HL-60/S4 treated with retinoic acid at 250 ng/mL for 4 days and 3 days (cell line): Measurements from ENCODE around the gene NELFB.
"Not testable (repeated sequence)": the region's sequence is repeated elsewhere in the genome, so short reads cannot be mapped to it uniquely, and the experiment has no call there.

ENCODE experiments used
- in situ Hi-C: fragments of 300-500 bp; cut with MboI; formaldehyde crosslinking; loops from 2 replicates; pipeline ENCODE4 v1.7.0; 2022; ENCODE audit warnings: low sequenced_read_pairs

The NELFB gene

DNA sequence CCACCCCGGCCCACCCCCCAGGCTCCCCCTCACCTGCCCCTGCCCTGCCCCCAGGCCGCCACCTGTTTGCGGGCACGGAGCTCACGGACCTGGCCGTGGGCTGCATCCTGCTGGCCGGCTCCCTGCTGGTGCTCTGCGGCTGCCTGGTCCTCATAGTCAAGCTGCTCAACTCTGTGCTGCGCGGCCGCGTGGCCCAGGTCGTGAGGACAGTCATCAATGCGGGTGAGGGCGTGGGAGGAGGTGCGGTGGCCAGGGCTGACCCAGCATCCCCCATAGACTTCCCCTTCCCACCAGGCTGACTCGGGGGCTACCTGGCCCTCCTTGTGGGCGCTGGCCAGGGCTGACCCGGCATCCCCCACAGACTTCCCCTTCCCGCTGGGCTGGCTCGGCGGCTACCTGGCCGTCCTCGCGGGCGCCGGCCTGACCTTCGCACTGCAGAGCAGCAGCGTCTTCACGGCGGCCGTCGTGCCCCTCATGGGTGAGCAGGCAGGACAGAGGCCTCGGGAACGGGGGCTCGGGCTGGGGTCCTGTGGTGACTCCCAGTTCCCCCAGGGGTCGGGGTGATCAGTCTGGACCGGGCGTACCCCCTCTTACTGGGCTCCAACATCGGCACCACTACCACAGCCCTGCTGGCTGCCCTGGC, 21.0 kb upstream of the NELFB start:
- in situ Hi-C loops, result loop anchor here (5.0 kb wide), 1 partner anchor 112 kb away; no protein-coding TSS in a partner anchor

DNA sequence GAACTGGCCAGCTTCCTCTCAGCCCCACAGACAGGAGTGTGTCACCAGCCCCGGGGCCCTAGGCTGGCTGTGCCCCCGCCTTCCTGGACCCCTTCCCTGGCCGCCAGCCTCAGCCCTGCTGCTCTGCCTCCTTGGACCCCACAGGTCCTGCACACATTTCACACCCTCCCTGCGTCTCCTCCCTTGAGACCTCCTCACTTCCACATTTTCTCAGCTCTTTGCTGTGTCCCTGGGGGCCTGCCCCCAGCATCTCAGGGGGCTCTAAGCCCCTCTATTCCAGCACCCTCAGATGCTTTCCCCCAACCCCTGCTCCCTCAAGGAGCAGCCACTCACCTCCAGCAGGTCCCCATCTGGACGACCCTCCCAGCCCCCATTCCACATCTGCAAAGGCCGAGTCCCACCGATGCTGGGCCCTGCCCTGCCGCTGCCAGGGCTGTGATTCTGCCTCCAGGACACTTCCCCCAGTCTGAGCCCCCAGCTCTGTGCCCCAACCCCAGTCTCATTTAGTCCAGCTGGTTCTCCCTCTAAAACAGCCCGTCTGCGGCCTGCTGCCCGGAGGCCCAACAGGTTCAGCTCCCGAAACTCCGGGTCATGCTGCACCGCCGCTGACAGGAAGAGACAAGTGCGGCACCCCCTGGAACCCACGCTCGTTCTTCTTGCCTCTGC, 20.2 kb upstream of the NELFB start:
- in situ Hi-C loops, result loop anchor here (5.0 kb wide), 1 partner anchor 113 kb away; no protein-coding TSS in a partner anchor

DNA sequence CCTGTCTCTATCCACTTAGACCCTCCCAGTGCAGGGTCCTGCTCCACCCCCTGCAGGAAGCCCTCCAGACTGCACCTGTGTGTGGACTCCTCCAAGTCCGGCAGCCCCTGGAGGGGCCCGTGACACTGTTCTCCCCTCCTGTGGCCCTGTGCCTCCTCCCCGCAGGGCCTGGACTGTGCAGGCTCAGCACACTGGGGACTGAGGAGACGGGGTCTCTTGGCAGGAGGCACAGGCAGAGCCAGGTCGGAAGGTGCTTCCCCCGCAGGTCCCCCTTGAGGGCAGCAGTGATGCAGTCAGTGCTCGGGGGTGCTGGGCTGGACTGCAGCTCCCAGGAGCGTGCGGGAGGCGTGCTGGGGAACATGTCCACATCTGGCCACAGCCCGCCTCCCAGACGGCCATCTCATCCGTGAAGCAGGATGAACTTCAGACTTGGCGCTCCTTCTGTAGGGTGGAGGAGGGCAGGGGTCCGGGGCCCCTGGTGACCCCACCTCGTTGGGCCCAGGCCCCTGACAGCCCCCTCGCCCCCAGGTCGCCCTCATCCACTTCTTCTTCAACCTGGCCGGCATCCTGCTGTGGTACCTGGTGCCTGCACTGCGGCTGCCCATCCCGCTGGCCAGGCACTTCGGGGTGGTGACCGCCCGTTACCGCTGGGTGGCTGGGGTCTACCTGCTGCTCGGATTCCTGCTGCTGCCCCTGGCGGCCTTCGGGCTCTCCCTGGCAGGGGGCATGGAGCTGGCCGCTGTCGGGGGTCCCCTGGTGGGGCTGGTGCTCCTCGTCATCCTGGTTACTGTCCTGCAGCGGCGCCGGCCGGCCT, 19.5 kb upstream of the NELFB start:
- in situ Hi-C loops, result no loop called here

DNA sequence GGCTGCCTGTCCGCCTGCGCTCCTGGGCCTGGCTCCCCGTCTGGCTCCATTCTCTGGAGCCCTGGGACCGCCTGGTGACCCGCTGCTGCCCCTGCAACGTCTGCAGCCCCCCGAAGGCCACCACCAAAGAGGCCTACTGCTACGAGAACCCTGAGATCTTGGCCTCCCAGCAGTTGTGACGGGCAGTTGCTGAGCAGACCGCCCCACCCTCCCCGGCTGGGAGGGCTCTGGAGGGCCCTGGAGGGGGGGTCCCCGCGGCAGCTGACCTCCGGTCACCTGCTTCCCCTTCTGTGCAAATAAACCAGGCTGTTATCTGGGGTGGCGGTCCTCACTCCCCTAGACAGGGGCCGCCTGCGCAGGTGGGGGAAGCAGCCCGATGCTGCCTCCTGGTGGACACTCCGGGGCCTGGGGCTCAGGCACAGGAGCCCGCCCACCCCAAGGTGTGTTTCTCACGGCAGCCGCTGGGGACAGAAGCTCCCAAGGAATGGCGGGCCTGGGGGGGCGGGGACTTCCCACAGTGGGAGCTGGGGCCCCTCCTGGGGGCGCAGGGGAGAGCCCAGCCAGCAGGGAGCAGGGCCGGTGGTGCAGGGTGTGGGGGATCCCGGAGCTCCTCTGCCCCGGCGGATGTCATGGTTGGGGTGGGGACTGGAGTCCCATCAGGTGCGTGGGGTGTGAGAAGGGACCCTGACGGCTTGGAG, 18.7 kb upstream of the NELFB start:
- in situ Hi-C loops, result no loop called here

DNA sequence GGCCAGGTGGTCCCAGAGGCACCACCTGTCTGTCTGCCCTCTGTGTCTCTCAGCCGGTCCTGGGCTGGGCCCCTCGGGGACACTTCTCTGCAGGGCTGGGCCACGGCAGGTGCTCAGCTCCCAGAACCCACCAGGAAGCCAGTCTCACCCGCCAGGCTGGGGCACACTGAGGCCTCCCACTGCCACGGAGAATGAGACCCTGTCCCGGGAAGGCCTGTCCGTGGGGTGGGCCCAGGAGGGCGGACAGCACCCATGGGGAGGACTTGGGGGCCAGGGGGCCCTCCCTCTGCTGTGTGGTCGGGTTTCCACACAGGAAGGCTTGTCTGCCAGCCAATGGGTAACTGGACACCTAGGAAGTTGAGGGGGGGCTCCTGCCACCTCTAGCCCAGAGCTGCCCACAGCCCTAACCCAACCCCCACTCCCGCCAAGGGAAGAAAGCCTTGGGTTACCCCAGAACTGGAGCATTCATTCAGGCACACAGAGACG, 18.1 kb upstream of the NELFB start:
- in situ Hi-C loops, result no loop called here

DNA sequence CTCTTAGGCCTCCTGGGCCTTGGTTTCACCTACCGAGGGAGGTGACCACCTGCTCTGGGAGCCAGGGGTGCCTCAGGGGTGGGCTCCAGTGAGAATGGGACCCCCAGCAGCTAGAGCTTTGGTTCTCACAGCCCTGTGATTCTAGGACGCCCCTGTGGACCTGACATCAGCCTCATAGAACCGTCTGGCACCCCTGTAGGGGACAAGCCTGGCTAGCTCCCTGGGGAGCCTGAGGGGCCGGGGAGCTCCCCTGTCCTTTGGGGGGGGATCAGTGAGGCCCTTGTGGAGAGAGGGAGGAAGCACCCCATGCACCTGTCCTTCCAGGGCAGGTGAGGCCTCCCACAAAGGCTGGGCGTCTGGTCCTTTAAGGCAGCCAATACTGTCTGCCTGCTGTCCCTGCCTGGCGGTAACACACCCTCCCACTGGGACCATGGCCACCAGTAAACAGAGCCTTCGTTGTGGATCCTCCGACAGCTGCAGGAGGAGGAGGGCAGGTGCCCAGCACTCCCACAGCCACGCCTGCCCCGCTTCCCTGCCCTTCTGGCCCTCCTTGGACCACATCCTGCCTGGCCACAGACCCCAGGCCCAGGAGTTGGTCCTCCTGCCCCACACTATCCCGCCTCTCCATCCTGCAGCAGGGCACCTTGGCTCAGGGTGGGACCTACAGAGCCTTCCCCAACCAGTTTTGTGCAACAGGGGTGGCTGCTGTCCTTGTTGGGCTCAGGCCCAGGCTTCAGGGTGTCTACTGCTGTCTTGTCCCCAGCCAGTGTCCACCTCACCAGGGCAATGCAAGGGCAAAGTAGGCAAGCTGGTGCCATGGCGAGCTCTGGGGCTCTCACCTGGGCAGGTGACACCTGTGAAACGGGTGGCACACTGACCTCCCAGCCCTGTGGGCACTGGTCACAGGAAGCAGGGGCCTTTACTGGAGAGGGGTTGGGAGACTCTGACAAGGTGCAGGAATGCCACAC, 17.1 kb upstream of the NELFB start:
- in situ Hi-C loops, result no loop called here

DNA sequence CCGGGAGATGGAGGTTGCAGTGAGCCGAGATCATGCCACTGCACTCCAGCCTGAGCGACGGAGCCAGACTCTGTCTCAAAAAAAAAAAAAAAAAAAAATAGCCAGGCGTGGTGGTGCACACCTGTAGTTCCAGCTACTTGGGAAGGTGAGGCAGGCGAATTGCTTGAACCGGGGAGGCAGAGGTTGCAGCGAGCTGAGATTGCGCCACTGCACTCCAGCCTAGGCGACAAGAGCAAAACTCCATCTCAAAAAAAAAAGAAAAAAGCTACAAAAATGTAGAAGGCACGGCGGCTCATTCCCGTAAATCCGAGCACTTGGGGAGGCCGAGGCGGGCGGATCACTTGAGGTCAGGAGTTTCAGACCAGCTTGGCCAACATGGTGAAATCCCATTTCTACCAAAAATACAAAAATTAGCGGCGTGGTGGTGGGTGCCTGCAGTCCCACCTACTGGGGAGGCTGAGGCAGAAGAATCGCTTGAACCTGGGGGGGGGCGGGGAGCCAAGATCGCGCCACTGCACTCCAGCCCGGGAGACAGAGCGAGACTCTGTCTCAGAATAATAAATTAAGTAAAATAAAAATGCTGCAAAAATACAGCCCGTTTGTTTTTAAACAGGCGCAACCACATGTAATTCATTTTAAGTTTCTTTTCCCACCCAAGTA, 15.5 kb upstream of the NELFB start:
- in situ Hi-C loops, result not testable (repeated sequence)

DNA sequence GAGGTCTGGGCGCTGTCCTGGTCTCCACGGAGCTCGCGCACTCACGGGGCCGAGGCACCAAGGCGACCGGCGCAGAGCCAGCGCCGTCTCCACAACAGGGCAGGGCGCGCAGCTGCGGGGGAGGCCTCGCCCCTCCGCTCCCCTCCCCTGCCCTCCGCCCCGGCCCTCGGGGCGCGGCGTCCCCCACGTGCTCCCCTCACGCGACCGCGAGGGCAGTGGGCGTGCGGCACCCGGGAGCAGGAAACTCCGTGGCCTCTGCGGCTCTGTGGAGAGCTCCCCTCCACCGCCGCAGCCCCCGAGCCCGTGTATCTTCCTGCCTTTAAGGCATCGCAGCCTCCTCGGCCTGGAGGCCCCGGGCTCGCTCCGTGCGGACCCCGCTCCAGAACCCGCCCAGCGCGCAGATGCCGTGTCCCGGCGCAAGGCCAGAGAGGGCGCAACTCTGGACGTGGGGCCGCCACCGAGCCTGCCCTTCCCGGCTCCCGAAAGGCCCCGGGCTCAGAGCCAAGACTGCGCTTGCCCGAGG, 14.7 kb upstream of the NELFB start:
- in situ Hi-C loops, result no loop called here

DNA sequence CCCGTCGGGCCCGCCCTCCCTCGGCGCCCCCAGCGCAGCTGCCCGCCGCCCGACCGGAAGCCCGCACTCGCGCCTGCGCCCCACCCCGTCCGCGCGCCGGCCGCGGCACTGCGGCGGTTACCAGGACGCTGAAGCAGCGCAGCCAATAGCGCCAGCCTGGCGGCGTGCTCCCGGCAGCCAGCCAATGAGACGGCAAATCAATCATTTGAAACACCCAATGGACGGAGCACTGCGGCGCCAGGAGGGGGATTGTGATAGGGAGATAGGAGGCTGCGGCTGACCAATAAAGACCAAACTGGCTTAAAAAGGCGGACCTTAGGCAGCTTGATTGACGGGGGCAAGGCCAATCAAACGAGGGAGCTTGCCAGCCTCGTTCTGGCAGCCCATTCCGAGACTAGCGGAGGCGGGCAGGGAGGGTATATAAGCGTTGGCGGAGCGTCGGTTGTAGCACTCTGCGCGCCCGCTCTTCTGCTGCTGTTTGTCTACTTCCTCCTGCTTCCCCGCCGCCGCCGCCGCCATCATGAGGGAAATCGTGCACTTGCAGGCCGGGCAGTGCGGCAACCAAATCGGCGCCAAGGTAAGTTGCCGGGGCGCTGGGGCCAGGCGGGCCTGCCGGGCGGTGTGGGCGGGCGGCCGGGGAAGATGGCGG, 14.2 kb upstream of the NELFB start, which contains the start of gene TUBB4B:
Gene TUBB4B, plus strand, starts transcription at position 447 of the 649 bp plus-strand sequence. Its CDS starts 74 bp downstream, at position 521.
- in situ Hi-C loops, result no loop called here

DNA sequence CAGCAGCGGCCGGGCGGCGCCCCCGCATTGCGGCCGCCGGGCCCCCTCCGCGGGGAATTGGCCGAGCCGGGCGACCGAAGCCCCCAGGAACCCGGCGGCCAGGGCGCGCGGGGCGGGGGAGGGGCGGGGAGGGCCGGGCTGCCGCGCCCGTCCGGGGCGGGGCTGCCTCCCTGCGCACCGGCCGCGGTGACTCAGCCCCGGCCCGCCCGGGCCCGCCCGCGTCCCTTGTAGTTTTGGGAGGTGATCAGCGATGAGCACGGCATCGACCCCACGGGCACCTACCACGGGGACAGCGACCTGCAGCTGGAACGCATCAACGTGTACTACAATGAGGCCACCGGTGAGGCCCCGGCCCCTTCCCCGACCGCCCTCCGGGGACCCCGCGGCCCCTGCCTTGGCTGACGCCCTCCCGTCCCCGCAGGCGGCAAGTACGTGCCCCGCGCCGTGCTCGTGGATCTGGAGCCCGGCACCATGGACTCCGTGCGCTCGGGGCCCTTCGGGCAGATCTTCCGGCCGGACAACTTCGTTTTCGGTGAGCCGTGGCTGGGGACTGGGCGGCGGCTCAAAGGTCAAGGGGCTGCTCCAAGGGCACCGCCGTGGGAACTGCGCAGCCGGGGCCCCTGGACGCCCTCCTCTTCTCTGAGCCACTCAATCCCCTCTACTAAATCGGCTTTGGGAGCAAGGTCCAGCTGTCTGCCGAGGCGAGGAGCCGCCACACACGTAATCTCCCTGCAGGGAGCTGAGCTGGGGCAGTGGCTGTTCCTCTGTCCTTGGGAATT, 13.4 kb upstream of the NELFB start:
- in situ Hi-C loops, result no loop called here

DNA sequence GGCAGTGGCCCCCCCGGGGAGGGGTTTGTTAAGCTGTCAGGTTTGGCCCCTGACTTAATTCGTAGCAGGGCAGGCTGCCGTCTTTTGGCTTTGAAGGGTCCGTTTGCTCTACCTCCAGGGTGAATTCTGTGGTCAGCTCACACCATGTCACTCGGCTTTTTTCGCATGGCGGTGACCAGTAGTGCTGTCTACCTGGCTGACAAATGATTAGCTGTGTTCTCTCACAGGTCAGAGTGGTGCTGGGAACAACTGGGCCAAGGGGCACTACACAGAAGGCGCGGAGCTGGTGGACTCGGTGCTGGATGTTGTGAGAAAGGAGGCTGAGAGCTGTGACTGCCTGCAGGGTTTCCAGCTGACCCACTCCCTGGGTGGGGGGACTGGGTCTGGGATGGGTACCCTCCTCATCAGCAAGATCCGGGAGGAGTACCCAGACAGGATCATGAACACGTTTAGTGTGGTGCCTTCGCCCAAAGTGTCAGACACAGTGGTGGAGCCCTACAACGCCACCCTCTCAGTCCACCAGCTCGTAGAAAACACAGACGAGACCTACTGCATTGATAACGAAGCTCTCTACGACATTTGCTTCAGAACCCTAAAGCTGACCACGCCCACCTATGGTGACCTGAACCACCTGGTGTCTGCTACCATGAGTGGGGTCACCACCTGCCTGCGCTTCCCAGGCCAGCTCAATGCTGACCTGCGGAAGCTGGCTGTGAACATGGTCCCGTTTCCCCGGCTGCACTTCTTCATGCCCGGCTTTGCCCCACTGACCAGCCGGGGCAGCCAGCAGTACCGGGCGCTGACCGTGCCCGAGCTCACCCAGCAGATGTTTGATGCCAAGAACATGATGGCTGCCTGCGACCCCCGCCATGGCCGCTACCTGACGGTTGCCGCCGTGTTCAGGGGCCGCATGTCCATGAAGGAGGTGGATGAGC, 12.6 kb upstream of the NELFB start:
- in situ Hi-C loops, result no loop called here

DNA sequence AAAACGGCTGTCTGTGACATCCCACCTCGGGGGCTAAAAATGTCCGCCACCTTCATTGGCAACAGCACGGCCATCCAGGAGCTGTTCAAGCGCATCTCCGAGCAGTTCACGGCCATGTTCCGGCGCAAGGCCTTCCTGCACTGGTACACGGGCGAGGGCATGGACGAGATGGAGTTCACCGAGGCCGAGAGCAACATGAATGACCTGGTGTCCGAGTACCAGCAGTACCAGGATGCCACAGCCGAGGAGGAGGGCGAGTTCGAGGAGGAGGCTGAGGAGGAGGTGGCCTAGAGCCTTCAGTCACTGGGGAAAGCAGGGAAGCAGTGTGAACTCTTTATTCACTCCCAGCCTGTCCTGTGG, 11.9 kb upstream of the NELFB start:
- in situ Hi-C loops, result not testable (repeated sequence)

DNA sequence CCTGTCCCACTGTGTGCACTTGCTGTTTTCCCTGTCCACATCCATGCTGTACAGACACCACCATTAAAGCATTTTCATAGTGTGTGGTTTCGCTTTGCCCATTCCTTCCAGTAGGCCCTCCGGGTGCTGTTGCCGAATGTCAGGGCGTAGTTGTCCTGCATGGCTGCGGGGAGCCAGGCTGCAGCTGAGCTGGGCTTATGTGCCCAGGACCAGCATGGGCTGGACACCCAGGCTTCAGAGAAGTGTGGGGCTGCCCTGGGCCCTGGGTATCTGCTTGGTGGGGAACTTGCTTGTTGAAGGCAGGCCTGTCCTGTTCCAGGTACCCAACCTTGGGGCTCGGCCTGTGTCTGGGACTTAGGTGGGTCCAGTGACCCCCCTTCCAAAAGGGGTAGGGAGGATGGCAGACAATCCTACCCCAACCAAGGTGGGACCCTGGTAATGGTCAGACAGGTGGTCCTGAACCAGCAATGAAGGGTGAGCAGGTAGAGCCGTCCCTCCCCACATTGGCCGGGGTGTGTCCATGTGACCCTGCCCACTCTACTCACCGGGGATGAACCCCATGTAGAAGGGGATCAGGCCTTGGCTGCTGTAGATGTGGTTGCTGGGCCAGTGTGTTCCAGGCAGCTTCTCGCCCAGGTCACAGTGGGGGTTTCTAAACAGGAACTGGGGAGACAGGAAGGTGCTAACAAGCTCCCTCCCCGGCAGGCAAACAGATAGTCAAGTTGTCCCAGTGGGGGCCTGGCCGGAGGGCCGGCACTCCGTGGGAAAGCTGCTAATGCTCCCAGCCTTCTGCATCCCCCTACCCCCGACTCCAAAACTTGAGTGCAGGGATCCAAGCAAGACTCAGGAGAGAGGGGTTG, 11.3 kb upstream of the NELFB start:
- in situ Hi-C loops, result no loop called here

DNA sequence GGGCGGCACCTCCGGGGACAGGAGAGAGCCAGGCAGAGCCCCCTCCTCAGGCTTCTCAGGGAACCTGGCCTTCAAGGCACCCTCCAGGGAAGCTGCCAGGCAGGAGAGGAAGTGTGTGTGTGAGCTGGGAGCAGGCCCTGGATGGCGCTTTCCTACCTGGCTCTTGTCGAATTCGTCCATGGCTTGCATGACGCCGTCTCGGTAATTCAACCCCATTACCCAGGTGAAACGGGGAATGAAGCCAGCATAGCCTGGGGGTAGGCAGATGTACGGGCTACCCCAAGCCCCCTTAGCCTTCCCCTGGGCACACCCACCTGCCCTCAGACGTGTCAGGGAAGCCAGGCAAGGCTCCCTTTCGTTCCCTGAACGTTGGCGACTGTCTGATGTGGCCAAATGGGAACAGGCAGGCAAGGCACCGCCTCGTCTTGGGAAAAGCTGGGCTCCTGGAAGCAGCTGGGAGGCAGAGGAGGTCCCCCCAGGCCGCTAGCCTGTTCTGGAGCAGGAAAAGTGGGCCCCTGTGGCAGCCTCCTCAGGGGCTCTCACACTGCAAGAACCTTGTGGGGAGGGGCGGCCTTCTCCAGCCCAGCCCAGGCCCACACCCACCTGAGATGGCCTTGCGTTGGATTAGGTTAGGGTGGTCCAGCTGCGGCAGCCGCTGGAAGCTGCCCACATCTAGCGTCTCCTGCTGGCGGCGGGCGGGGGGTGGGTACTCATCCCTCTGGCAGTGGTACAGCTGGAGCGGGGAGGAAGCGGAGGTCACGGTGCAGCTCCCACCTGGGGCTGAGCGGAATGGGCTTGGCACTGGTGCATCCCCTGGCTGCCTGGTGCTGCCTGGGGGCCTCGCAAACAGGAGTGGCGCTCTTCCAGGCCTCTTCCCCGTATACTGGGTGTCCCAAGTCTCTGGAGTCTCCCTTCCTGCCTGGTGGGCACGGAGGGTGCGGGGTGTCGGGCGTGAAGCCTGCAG, 10.4 kb upstream of the NELFB start:
- in situ Hi-C loops, result no loop called here
